ENCODE measurements around the gene PDE4D. TPM values are rescaled to one million over a fixed set of nuclear protein-coding genes. Genes with fewer than 3 reads are reported as not detected.

Gene PDE4D
- total and polyA plus RNA-seq, 10 of the 15 experiments (the other 5 are each of a cell fraction or from before 2014, with no cell fraction given): 0.87 to 4.1 (median 2.2) TPM

- TF ChIP-seq SPI1 (IDR thresholded peaks at IDR 0.05; ENCODE audit: borderline replicate concordance, insufficient read depth, low read depth, low read length) (no peak), ZBTB11 (CRISPR knock-in tag; IDR thresholded peaks at IDR 0.05) (no peak), CREM (IDR thresholded peaks at IDR 0.05; ENCODE audit: low read depth) (no peak), BACH1 (IDR thresholded peaks at IDR 0.05; ENCODE audit: borderline replicate concordance) (no peak), TBL1XR1 (IDR thresholded peaks at IDR 0.05; ENCODE audit: low read depth, low read length) (no peak), MAX (IDR thresholded peaks at IDR 0.05; ENCODE audit: low read depth, low read length) (no peak), ZBTB33 (IDR thresholded peaks at IDR 0.05) (no peak)
These were observed 300.0 kb downstream of the PDE4D start (continued) for GRCh38 chr5:59593439-59594007.

Data from GM12878 (cell line).